B cell (primary cell): ENCODE measurements around the gene TMEM92. TPM values are rescaled to one million over a fixed set of nuclear protein-coding genes. Genes with fewer than 3 reads are reported as not detected.
"Not testable (repeated sequence)": the region's sequence is repeated elsewhere in the genome, so short reads cannot be mapped to it uniquely, and the experiment has no call there.

Source experiments
- ATAC-seq: fragments of 200-7000 bp; cut with Tn5 transposase; one replicate; pipeline ENCODE4 v1.10.0; 2021; ENCODE audit warnings: low read depth, mild to moderate bottlenecking, moderate number of reproducible peaks, moderate library complexity
- CTCF ChIA-PET: fragments of 350-600 bp; sonication (Branson Sonifier 250); formaldehyde crosslinking; loops from one replicate; lab custom pipeline; 2021; ENCODE audit warnings: antibody characterized with exemption, inconsistent platforms; lab: Charles Lee
- POLR2A ChIA-PET: fragments of 350-600 bp; sonication (Branson Sonifier 250); formaldehyde crosslinking; loops from one replicate; lab custom pipeline; 2021; ENCODE audit warnings: antibody characterized with exemption; lab: Charles Lee
- DNase-seq: peaks from one replicate; pipeline ENCODE4 v3.0.0; 2013
- H2AFZ ChIP-seq: 2 replicates; pipeline ENCODE4 v1.6.1; 2012; ENCODE audit warnings: mild to moderate bottlenecking, low read depth, low read length; ENCODE audit not compliant: insufficient read depth, poor library complexity, severe bottlenecking
- H3K27ac ChIP-seq, 2 donors: 1 replicate in 1 of 2; 2 replicates in 1 of 2; pipeline ENCODE4 v1.5.1; 2012 to 2013; ENCODE audit warnings: low read length in 2 of 2, mild to moderate bottlenecking in 2 of 2, moderate library complexity in 1 of 2
- H3K27me3 ChIP-seq, 4 experiments: fragments of 200-600 bp in 1 of 4; sonication (generic) in 1 of 4; replicated peaks in 1 of 4; 1 replicate in 2 of 4; 2 replicates in 2 of 4; pipeline versions ENCODE4 v1.6.1 to v1.7.0; 2013 to 2016; ENCODE audit warnings: low read length in 3 of 4, mild to moderate bottlenecking in 2 of 4, mixed read lengths in 1 of 4, moderate library complexity in 1 of 4; ENCODE audit not compliant: insufficient read depth in 4 of 4, control insufficient read depth in 3 of 4; ENCODE audit errors: control extremely low read depth in 1 of 4
- H3K36me3 ChIP-seq, 2 experiments: replicated peaks in 1 of 2; 1 replicate in 1 of 2; 2 replicates in 1 of 2; pipeline versions ENCODE4 v1.6.1 to v1.7.1; 2013; ENCODE audit warnings: low read length in 1 of 2; ENCODE audit not compliant: insufficient read depth in 2 of 2, control insufficient read depth in 1 of 2; ENCODE audit errors: control extremely low read depth in 1 of 2, extremely low read depth in 1 of 2
- H3K4me1 ChIP-seq, 2 donors: fragments of 200-600 bp in 1 of 2; sonication (generic) in 1 of 2; 1 replicate in 1 of 2; 2 replicates in 1 of 2; pipeline versions ENCODE4 v1.5.1 to v1.6.1; 2013 to 2017; ENCODE audit warnings: low read length in 2 of 2; ENCODE audit not compliant: control insufficient read depth in 2 of 2, insufficient read depth in 2 of 2
- H3K4me2 ChIP-seq: replicated peaks from 2 replicates; pipeline ENCODE3; 2012; ENCODE audit warnings: mild to moderate bottlenecking, low read depth, low read length; ENCODE audit not compliant: poor library complexity, severe bottlenecking
- H3K4me3 ChIP-seq, 5 experiments: fragments of 200-600 bp in 1 of 5; sonication (generic) in 1 of 5; 1 replicate in 3 of 5; 2 replicates in 2 of 5; pipeline versions ENCODE4 v1.5.1 to v1.7.0; 2011 to 2016; ENCODE audit warnings: low read length in 4 of 5, mild to moderate bottlenecking in 4 of 5, low read depth in 2 of 5, control low read depth in 1 of 5, moderate library complexity in 1 of 5; ENCODE audit not compliant: insufficient read depth in 1 of 5; ENCODE audit errors: control extremely low read depth in 1 of 5, extremely low read depth in 1 of 5
- H3K79me2 ChIP-seq: fragments of 200-600 bp; sonication (generic); one replicate; pipeline ENCODE4 v1.6.0; 2016; ENCODE audit warnings: low read length; ENCODE audit not compliant: control insufficient read depth, insufficient read depth
- H3K9ac ChIP-seq: fragments of 200-600 bp; sonication (generic); 2 replicates; pipeline ENCODE4 v1.6.1; 2017; ENCODE audit warnings: mild to moderate bottlenecking, low read length, moderate library complexity
- H3K9me3 ChIP-seq, 3 donors: one replicate each; pipeline versions ENCODE4 v1.6.1 to v1.7.1; 2013; ENCODE audit warnings: low read length in 2 of 3; ENCODE audit not compliant: control insufficient read depth in 2 of 3, insufficient read depth in 1 of 3; ENCODE audit errors: control extremely low read depth in 1 of 3
- H4K20me1 ChIP-seq: 2 replicates; pipeline ENCODE4 v1.6.0; 2012; ENCODE audit warnings: mild to moderate bottlenecking, low read length; ENCODE audit not compliant: insufficient read depth, control insufficient read depth, poor library complexity, severe bottlenecking
- H3K27ac Mint-ChIP-seq: one replicate; pipeline ENCODE4 v1.8.0; 2021; ENCODE audit warnings: mixed read lengths
- H3K27me3 Mint-ChIP-seq: one replicate; pipeline ENCODE4 v1.8.0; 2021; ENCODE audit warnings: mixed read lengths
- H3K4me1 Mint-ChIP-seq: one replicate; pipeline ENCODE4 v1.8.0; 2021; ENCODE audit warnings: mixed read lengths
- H3K4me3 Mint-ChIP-seq: one replicate; pipeline ENCODE4 v1.8.0; 2021; ENCODE audit warnings: mixed read lengths
- H3K9me3 Mint-ChIP-seq: one replicate; pipeline ENCODE4 v1.8.0; 2022; ENCODE audit warnings: mixed read lengths; ENCODE audit not compliant: insufficient read depth
- EZH2 ChIP-seq: IDR thresholded peaks from 2 replicates; pipeline ENCODE4 v1.6.1; 2012; ENCODE audit warnings: borderline replicate concordance, low read depth, mild to moderate bottlenecking, moderate library complexity, low read length; ENCODE audit not compliant: insufficient read depth, poor library complexity, severe bottlenecking
- WGBS: methylation state at CpG from one replicate; pipeline ENCODE4 v1.1.5; 2013; ENCODE audit warnings: missing lambda C conversion rate; ENCODE audit not compliant: insufficient coverage; 5-methylcytosine and 5-hydroxymethylcytosine counted together
- intact Hi-C: fragments of 100-400 bp; cut with micrococcal nuclease; formaldehyde crosslinking; loops from one replicate; pipeline ENCODE4 v1.10.0; 2022
- polyA plus RNA-seq: library from polyadenylated mRNA; depleted of rRNA; stranded (reverse); fragments of >200 nt; gene quantifications from 2 replicates; pipeline ENCODE4 v1.2.3, GENCODE V29; 2012
- total RNA-seq, 2 donors: library from RNA; stranded (reverse); fragments of 120-200 nt in 1 of 2; gene quantifications; 1 replicate in 1 of 2; 2 replicates in 1 of 2; pipeline versions ENCODE4 v1.2.3 to v1.2.4, GENCODE V29; 2013 to 2022
- TF ChIP-seq, protein P1 (sequence below): fragments of 200-600 bp; IDR thresholded peaks from one replicate; pipeline ENCODE4 v1.8.0; 2022; ENCODE audit warnings: antibody characterized with exemption, mild to moderate bottlenecking

Gene TMEM92
- total and polyA plus RNA-seq, 2 donors (not counting 1 experiment from before 2014, with no cell fraction given): not detected

DNA sequence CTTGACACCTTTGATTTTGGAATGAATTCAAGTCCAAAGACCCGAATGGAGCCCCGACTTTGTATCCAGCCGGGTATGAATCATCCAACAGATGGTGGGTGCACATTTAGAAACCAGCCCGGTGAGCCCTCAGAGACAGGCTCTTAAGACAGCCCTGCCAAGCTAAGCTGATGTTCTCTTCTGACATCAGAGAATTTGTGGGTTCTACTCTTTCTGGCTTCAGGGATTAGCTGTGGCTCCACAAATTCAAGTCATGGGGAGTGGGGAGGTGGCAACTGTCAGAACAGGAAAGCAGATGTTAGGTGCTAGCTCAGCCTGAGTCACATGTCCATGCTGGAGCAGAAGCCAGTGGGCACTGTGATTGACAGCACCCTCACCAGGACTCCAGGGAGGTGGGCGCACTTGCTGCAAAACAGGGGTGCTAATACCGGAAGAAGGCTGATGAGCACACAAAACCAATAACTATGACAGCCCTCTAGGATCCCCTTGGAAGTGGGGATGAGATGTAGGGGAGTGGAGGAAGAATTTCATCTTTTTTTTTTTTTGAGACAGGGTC lies 40.3 kb downstream of the TMEM92 start:
- Histone ChIP-seq H3K27me3 (peaks cover 0 to 22% (median 6%) of the 10 kb centered on the region in 4 experiments), H3K9ac (no peak overlapping the region), H3K36me3 (no peaks in the 10 kb centered on the region), H3K4me3 (no peak overlapping the region), H3K4me1 (no peaks in the 10 kb centered on the region), H3K4me2 (no peak overlapping the region), H4K20me1 (no peaks in the 10 kb centered on the region), H3K79me2 (no peaks in the 10 kb centered on the region), H2AFZ (no peak overlapping the region), H3K9me3 (no peaks in the 10 kb centered on the region), H3K27ac (no peak overlapping the region)
- ChIA-PET CTCF (no interaction called here), POLR2A (no interaction called here)
- Mint-ChIP-seq H3K9me3 (no peaks in the 10 kb centered on the region), H3K4me3 (no peak overlapping the region), H3K4me1 (peaks cover 1% of the 10 kb centered on the region), H3K27ac (no peak overlapping the region), H3K27me3 (peaks cover 29% of the 10 kb centered on the region)
- ATAC-seq: no peak
- no peak for TF ChIP-seq EZH2
- TF ChIP-seq, protein P1, sequence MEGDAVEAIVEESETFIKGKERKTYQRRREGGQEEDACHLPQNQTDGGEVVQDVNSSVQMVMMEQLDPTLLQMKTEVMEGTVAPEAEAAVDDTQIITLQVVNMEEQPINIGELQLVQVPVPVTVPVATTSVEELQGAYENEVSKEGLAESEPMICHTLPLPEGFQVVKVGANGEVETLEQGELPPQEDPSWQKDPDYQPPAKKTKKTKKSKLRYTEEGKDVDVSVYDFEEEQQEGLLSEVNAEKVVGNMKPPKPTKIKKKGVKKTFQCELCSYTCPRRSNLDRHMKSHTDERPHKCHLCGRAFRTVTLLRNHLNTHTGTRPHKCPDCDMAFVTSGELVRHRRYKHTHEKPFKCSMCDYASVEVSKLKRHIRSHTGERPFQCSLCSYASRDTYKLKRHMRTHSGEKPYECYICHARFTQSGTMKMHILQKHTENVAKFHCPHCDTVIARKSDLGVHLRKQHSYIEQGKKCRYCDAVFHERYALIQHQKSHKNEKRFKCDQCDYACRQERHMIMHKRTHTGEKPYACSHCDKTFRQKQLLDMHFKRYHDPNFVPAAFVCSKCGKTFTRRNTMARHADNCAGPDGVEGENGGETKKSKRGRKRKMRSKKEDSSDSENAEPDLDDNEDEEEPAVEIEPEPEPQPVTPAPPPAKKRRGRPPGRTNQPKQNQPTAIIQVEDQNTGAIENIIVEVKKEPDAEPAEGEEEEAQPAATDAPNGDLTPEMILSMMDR: no peak
- intact Hi-C loops: no loop called here
- 87% methylated on average over 4 of the region's 6 CpGs for WGBS
- no peak for DNase-seq

DNA sequence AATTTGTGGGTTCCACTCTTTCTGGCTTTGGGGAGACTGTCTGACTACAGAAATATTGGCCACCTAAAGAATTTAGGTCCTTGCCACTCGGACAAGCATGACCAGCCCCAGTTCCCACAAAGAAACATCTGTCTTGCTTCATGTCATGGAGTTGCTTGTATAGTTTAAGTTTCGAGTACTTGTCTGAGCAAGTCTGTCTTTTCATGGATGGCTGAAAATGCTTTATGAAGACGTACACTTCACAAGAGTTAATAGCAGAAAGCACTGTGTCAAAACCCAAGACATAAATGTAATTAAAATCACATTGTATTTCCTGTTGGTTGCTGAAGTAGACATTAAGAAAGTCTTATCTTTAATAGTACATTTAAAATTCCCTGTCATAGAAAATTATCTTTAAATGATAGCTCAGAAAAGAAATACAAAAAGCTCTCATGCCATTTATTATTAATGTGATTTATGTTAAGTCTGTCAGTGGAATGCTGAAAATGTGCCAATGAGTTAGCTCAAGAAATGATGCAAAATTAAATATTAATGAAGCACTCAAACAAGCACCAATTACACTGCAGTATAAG lies 41.8 kb downstream of the TMEM92 start:
- CTCF ChIA-PET: interaction anchor here (0.6 to 1.2 kb wide), 3 partner anchors 19 to 199 kb away, joined by 3 to 4 read pairs (median 3); no protein-coding TSS in a partner anchor
- DNase-seq (no peak), ATAC-seq (no peak)
- Histone ChIP-seq H3K9me3 (no peaks in the 10 kb centered on the region), H3K4me1 (no peaks in the 10 kb centered on the region), H3K4me2 (no peak overlapping the region), H2AFZ (no peak overlapping the region), H3K36me3 (no peaks in the 10 kb centered on the region), H3K27ac (no peak overlapping the region), H3K27me3 (peaks cover 0 to 17% (median 3%) of the 10 kb centered on the region in 4 experiments), H3K9ac (no peak overlapping the region), H4K20me1 (no peaks in the 10 kb centered on the region), H3K4me3 (no peak overlapping the region), H3K79me2 (no peaks in the 10 kb centered on the region)
- Mint-ChIP-seq H3K9me3 (no peaks in the 10 kb centered on the region), H3K27me3 (peaks cover 25% of the 10 kb centered on the region), H3K4me1 (no peaks in the 10 kb centered on the region), H3K4me3 (no peak overlapping the region), H3K27ac (no peak overlapping the region)
- intact Hi-C loops: no loop called here
- POLR2A ChIA-PET: interaction anchor here (0.6 kb wide), 1 partner anchor 18 kb away, joined by 3 read pairs; no protein-coding TSS in a partner anchor
- WGBS: no CpG with 5 or more reads among the region's 3 CpGs
- no peak for TF ChIP-seq EZH2
- TF ChIP-seq, protein P1: no peak

DNA sequence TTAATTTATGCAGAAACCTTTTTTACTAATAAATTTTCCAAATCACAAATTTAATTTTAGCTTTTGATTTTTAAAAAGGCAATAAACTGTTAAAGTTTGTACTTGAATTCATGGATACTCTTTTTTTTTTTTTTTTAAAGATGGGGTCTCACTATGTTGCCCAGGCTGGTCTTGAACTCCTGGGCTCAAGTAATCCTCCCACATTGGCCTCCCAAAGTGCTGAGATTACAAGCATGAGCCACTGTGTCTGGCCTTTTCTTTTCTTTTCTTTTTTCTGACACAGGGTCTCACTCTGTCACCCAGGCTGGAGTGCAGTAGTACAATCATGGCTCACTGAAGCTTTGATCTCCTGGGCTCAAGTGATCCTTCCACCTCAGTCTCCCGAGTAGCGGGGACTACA lies 42.4 kb downstream of the TMEM92 start:
- H3K4me1 Mint-ChIP-seq, H3K9ac ChIP-seq, intact Hi-C loops, DNase-seq, H3K79me2 ChIP-seq, H3K27ac ChIP-seq, H3K4me3 ChIP-seq, H3K9me3 Mint-ChIP-seq, H2AFZ ChIP-seq, H3K36me3 ChIP-seq, H3K27ac Mint-ChIP-seq, ATAC-seq, H3K9me3 ChIP-seq, H3K4me2 ChIP-seq, H3K4me3 Mint-ChIP-seq, H3K4me1 ChIP-seq, H4K20me1 ChIP-seq: not testable (repeated sequence)
- H3K27me3 ChIP-seq: peaks cover 0 to 11% (median 2%) of the 10 kb centered on the region in 4 experiments
- peaks cover 20% of the 10 kb centered on the region for H3K27me3 Mint-ChIP-seq
- ChIA-PET POLR2A (interaction anchor here (0.6 kb wide), 1 partner anchor 18 kb away, joined by 3 read pairs; no protein-coding TSS in a partner anchor), CTCF (interaction anchor here (0.6 to 1.2 kb wide), 3 partner anchors 19 to 200 kb away, joined by 3 to 4 read pairs (median 3); no protein-coding TSS in a partner anchor)
- 100% methylated on average over 2 of the region's 2 CpGs for WGBS
